Mesothelial cell of epicardium (in vitro differentiated cells): ENCODE data around the gene HBP1. TPM values are rescaled to one million over a fixed set of nuclear protein-coding genes. Genes with fewer than 3 reads are reported as not detected.

Source experiments
- DNase-seq, 2 experiments: peaks; one replicate each; pipeline ENCODE4 v3.0.0; 2021; ENCODE audit warnings: low spot score in 2 of 2; ENCODE audit not compliant: unreplicated experiment in 2 of 2
- H3K27ac Mint-ChIP-seq: 2 replicates; pipeline ENCODE4 v1.8.0; 2021; ENCODE audit warnings: mixed read lengths
- H3K27me3 Mint-ChIP-seq: 2 replicates; pipeline ENCODE4 v1.8.0; 2021; ENCODE audit warnings: low read depth, mixed read lengths
- H3K36me3 Mint-ChIP-seq: 2 replicates; pipeline ENCODE4 v1.8.0; 2021; ENCODE audit warnings: mixed read lengths
- H3K4me1 Mint-ChIP-seq: 2 replicates; pipeline ENCODE4 v1.8.0; 2021; ENCODE audit warnings: mixed read lengths
- H3K4me3 Mint-ChIP-seq: 2 replicates; pipeline ENCODE4 v1.8.0; 2021; ENCODE audit warnings: mild to moderate bottlenecking, moderate library complexity, mixed read lengths
- H3K9me3 Mint-ChIP-seq: 2 replicates; pipeline ENCODE4 v1.8.0; 2021; ENCODE audit warnings: mixed read lengths
- total RNA-seq: library from RNA; stranded (reverse); gene quantifications from 3 replicates; pipeline ENCODE4 v1.2.1, GENCODE V29; 2021
- TF ChIP-seq, protein P1 (sequence below): fragments of 200-600 bp; sonication (generic); IDR thresholded peaks from one replicate; pipeline ENCODE4 v1.5.0; 2021; ENCODE audit warnings: antibody characterized with exemption; ENCODE audit not compliant: unreplicated experiment

The HBP1 gene
- total RNA-seq, 1 donor from 2014 or later = 76.0 TPM

DNA sequence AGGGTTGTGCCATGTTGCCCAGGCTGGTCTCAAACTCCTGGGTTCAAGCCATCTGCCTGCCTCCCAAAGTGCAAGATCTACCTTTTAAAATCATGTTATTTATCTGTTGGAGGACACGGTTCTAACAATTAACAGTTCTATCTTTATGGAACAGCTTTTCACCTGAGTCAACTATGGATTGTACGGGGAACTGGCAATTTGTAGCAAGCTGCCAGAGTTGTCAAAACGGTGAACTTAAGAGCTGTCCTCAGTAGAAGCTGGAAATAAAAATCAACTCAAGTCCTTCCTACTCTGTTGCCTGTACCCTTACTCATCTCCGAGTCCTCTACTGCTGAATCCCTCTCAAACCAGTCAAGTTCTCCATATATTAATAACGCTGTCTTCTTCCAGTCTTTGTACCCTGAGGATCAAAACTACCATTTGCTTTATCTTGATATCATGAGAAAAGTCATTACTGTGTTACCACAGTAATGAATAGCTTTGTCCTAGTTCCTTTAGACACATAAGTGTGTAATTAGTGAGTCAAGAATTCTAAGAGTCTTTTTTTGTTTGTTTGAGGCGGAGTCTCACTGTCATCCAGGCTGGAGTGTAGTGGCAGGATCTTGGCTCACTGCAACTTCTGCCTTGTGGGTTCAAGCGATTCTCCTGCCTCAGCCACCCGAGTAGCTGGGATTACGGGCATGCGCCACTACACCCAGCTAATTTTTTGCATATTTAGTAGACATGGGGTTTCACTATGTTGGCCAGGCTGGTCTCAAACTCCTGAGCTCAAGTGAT, 28.2 kb downstream of the HBP1 start:
- H3K27me3 Mint-ChIP-seq = no peaks in the 10 kb centered on the region
- no peaks in the 10 kb centered on the region for H3K9me3 Mint-ChIP-seq
- no peak for DNase-seq
- no peak overlapping the region for H3K4me3 Mint-ChIP-seq
- peaks cover 39% of the 10 kb centered on the region for H3K36me3 Mint-ChIP-seq
- H3K27ac Mint-ChIP-seq = no peak overlapping the region
- no peaks in the 10 kb centered on the region for H3K4me1 Mint-ChIP-seq
- TF ChIP-seq, protein P1, sequence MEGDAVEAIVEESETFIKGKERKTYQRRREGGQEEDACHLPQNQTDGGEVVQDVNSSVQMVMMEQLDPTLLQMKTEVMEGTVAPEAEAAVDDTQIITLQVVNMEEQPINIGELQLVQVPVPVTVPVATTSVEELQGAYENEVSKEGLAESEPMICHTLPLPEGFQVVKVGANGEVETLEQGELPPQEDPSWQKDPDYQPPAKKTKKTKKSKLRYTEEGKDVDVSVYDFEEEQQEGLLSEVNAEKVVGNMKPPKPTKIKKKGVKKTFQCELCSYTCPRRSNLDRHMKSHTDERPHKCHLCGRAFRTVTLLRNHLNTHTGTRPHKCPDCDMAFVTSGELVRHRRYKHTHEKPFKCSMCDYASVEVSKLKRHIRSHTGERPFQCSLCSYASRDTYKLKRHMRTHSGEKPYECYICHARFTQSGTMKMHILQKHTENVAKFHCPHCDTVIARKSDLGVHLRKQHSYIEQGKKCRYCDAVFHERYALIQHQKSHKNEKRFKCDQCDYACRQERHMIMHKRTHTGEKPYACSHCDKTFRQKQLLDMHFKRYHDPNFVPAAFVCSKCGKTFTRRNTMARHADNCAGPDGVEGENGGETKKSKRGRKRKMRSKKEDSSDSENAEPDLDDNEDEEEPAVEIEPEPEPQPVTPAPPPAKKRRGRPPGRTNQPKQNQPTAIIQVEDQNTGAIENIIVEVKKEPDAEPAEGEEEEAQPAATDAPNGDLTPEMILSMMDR = no peak

DNA sequence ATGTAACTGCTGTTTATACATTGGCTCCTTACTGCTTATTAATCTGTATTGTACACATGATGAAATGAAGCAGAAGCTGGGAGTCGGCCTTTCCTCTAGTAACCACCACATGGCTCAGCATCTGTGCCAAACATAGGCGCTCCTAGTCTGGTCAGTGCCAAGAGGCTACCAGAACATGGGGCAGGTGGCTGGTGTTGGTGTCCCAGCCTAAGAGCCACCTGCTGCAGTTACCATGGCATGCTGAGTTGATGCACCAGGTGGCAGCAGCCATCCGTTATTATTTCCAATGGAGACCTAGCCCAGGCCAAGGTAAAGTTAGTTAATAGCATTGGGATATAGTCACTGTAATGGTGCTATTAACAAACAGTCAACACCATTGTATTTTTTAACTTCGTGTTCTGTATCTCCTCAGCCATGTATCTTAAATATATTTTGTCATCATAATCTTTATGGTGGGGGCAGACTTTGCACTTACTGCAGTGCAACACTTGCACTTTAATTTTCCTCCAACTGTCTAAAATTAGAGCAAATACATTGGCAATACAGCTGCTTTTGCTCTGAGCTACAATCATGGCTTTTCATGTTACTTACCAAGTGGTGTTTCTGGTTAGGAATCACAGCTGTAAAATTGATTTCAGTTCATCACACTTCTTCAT, 33.1 kb downstream of the HBP1 start:
- H3K27ac Mint-ChIP-seq = no peak overlapping the region
- no peaks in the 10 kb centered on the region for H3K9me3 Mint-ChIP-seq
- H3K4me1 Mint-ChIP-seq = no peaks in the 10 kb centered on the region
- TF ChIP-seq, protein P1 = no peak
- H3K27me3 Mint-ChIP-seq = no peaks in the 10 kb centered on the region
- H3K4me3 Mint-ChIP-seq = no peak overlapping the region
- no peak for DNase-seq
- H3K36me3 Mint-ChIP-seq = peaks cover 53% of the 10 kb centered on the region

DNA sequence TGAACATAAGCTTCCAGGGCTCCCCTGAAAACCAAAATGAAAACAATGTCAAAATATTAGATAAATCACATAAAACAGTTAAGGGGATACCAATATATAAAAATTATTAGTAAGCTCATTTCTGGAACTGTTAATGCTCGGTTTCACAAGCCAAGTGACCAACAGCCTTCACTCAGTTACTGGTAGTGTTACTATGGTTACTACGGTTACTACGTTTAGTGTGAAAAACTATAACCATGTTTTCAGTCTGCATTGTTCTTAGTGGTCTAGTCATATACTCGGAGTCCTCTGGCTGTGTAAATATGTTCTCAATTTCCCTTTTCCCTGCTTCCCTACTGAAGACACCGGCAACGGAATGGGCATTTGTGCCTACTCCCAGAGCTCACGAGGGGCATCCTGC, 34.8 kb downstream of the HBP1 start:
- no peak overlapping the region for H3K4me3 Mint-ChIP-seq
- no peaks in the 10 kb centered on the region for H3K4me1 Mint-ChIP-seq
- no peak overlapping the region for H3K27ac Mint-ChIP-seq
- TF ChIP-seq, protein P1 = no peak
- no peak for DNase-seq
- no peaks in the 10 kb centered on the region for H3K9me3 Mint-ChIP-seq
- H3K27me3 Mint-ChIP-seq = no peaks in the 10 kb centered on the region
- peaks cover 45% of the 10 kb centered on the region for H3K36me3 Mint-ChIP-seq

DNA sequence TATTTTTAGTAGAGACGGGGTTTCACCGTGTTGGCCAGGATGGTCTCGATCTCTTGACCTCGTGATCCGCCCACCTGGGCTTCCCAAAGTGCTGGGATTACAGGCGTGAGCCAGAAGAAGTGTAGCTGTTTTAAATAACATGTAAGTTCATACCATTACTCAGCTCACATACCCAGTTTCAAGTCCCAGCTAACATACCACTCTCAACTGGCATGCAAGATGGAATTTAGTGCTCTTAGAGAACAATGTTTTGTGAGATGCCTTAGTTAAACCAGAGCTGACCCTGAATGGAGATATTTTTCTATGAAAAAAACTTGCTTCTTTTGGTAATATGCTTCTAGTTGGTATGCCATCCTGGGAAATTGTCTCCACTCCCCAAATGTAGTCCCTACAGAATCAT, 37.3 kb downstream of the HBP1 start:
- Mint-ChIP-seq H3K27me3 (no peaks in the 10 kb centered on the region), H3K9me3 (no peaks in the 10 kb centered on the region), H3K27ac (no peak overlapping the region), H3K36me3 (peaks cover 42% of the 10 kb centered on the region), H3K4me1 (peaks cover 2% of the 10 kb centered on the region), H3K4me3 (no peak overlapping the region)
- no peak for DNase-seq
- TF ChIP-seq, protein P1 = no peak

DNA sequence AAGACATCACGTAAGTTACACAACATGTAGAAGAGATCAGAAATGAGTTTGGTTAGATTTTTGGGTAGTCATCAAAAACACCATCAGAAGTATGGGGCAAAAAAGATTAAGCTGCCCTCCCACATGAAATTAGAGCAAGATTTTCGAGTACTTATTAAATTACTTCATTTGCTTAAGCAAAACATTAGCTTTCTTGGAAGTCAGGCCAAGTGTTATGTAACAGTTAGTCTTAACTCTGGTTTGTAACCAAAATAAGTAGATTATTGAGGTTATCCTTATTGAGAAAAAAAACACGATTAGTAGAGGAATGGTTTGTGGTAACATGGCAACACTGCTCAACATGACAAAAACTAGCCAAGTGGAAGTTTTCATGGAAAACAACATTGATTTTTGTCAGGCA, 37.9 kb downstream of the HBP1 start:
- Mint-ChIP-seq H3K27me3 (no peaks in the 10 kb centered on the region), H3K4me1 (peaks cover 2% of the 10 kb centered on the region), H3K27ac (no peak overlapping the region), H3K9me3 (no peaks in the 10 kb centered on the region), H3K4me3 (no peak overlapping the region), H3K36me3 (peaks cover 39% of the 10 kb centered on the region)
- no peak for DNase-seq
- TF ChIP-seq, protein P1 = no peak
